Astrocyte (in vitro differentiated cells and primary cell): ENCODE results near the gene ANKRD34A. TPM values are rescaled to one million over a fixed set of nuclear protein-coding genes. Genes with fewer than 3 reads are reported as not detected.

Experiments used
- DNase-seq: peaks from one replicate; pipeline ENCODE4 v3.0.0-alpha.2; 2010; ENCODE audit warnings: low read depth
- FAIRE-seq: peaks from 2 replicates; lab custom pipeline; 2011; peaks lifted over from hg19 to GRCh38; lab: Jason Lieb, UNC
- H2AFZ ChIP-seq: 2 replicates; pipeline ENCODE4 v1.6.0; 2012; ENCODE audit warnings: low read depth, low read length, inconsistent platforms
- H3K27ac ChIP-seq: 2 replicates; pipeline ENCODE4 v1.5.1; 2011; ENCODE audit warnings: low read depth, low read length, inconsistent platforms
- H3K27me3 ChIP-seq: 2 replicates; pipeline ENCODE4 v1.6.0; 2011; ENCODE audit warnings: low read length, inconsistent platforms; ENCODE audit not compliant: insufficient read depth
- H3K36me3 ChIP-seq: 2 replicates; pipeline ENCODE4 v1.5.1; 2011; ENCODE audit warnings: low read length, inconsistent platforms; ENCODE audit not compliant: insufficient read depth
- H3K4me1 ChIP-seq: 2 replicates; pipeline ENCODE4 v1.5.1; 2011; ENCODE audit warnings: low read length, inconsistent platforms; ENCODE audit not compliant: insufficient read depth
- H3K4me2 ChIP-seq: 2 replicates; pipeline ENCODE4 v1.6.0; 2012; ENCODE audit warnings: low read length, inconsistent platforms
- H3K4me3 ChIP-seq: 2 replicates; pipeline ENCODE4 v1.5.1; 2011; ENCODE audit warnings: low read depth, mild to moderate bottlenecking, low read length, inconsistent platforms; ENCODE audit not compliant: insufficient read depth
- H3K79me2 ChIP-seq: 2 replicates; pipeline ENCODE4 v1.6.0; 2012; ENCODE audit warnings: mild to moderate bottlenecking, low read length, inconsistent platforms; ENCODE audit not compliant: insufficient read depth
- H3K9ac ChIP-seq: 2 replicates; pipeline ENCODE4 v1.6.0; 2012; ENCODE audit warnings: mild to moderate bottlenecking, low read length, inconsistent platforms
- H3K9me3 ChIP-seq: 2 replicates; pipeline ENCODE4 v1.5.1; 2012; ENCODE audit warnings: low read depth, mild to moderate bottlenecking, low read length, inconsistent platforms; ENCODE audit not compliant: insufficient read depth
- H4K20me1 ChIP-seq: 2 replicates; pipeline ENCODE4 v1.6.0; 2012; ENCODE audit warnings: low read length, inconsistent platforms; ENCODE audit not compliant: insufficient read depth
- H3K27ac Mint-ChIP-seq: one replicate; pipeline ENCODE4 v1.8.0; 2021; ENCODE audit warnings: mild to moderate bottlenecking, mixed read lengths; ENCODE audit not compliant: unreplicated experiment
- H3K27me3 Mint-ChIP-seq: one replicate; pipeline ENCODE4 v1.8.0; 2021; ENCODE audit warnings: low read depth, mixed read lengths; ENCODE audit not compliant: unreplicated experiment
- H3K36me3 Mint-ChIP-seq: one replicate; pipeline ENCODE4 v1.8.0; 2021; ENCODE audit warnings: low read depth, mixed read lengths; ENCODE audit not compliant: unreplicated experiment
- H3K4me1 Mint-ChIP-seq: one replicate; pipeline ENCODE4 v1.8.0; 2021; ENCODE audit warnings: low read depth, mixed read lengths; ENCODE audit not compliant: unreplicated experiment
- H3K4me3 Mint-ChIP-seq: one replicate; pipeline ENCODE4 v1.8.0; 2021; ENCODE audit warnings: mild to moderate bottlenecking, moderate library complexity, mixed read lengths; ENCODE audit not compliant: unreplicated experiment
- H3K9me3 Mint-ChIP-seq: one replicate; pipeline ENCODE4 v1.8.0; 2021; ENCODE audit warnings: mild to moderate bottlenecking, mixed read lengths; ENCODE audit not compliant: unreplicated experiment
- CTCF ChIP-seq: IDR thresholded peaks from 2 replicates; pipeline ENCODE4 v1.5.1; 2011; ENCODE audit warnings: low read depth, mild to moderate bottlenecking, inconsistent platforms, low read length, moderate library complexity; ENCODE audit not compliant: insufficient read depth
- EZH2 ChIP-seq: IDR thresholded peaks from 2 replicates; pipeline ENCODE4 v1.6.1; 2012; ENCODE audit warnings: mild to moderate bottlenecking, low read length, inconsistent platforms; ENCODE audit not compliant: insufficient read depth
- total RNA-seq: library from RNA; stranded (reverse); gene quantifications from 2 replicates; pipeline ENCODE4 v1.2.1, GENCODE V29; 2021

ANKRD34A gene
- total RNA-seq, 1 donor from 2014 or later = 5.8 TPM

- FAIRE-seq (no peak), DNase-seq (no peak)
- H3K9me3 ChIP-seq = no peaks in the 10 kb centered on the region
- no peaks in the 10 kb centered on the region for H3K27me3 ChIP-seq
- no peak overlapping the region for H3K9ac ChIP-seq
- H3K27ac ChIP-seq = no peak overlapping the region
- H3K79me2 ChIP-seq = peaks cover 29% of the 10 kb centered on the region
- Mint-ChIP-seq H3K4me1 (no peaks in the 10 kb centered on the region), H3K4me3 (no peak overlapping the region), H3K36me3 (peaks cover 14% of the 10 kb centered on the region), H3K9me3 (no peaks in the 10 kb centered on the region), H3K27me3 (no peaks in the 10 kb centered on the region), H3K27ac (no peak overlapping the region)
- H3K4me3 ChIP-seq = no peak overlapping the region
- no peak overlapping the region for H2AFZ ChIP-seq
- H3K36me3 ChIP-seq = peaks cover 14% of the 10 kb centered on the region
- no peak overlapping the region for H3K4me2 ChIP-seq
- TF ChIP-seq EZH2 (no peak), CTCF (no peak)
- peaks cover 24% of the 10 kb centered on the region for H4K20me1 ChIP-seq
- H3K4me1 ChIP-seq = no peaks in the 10 kb centered on the region
These were observed 19.8 kb downstream of the ANKRD34A start for GRCh38 chr1:145944532-145944931.

- DNase-seq = no peak
- Mint-ChIP-seq H3K27ac (no peak overlapping the region), H3K9me3 (no peaks in the 10 kb centered on the region), H3K4me1 (no peaks in the 10 kb centered on the region), H3K27me3 (no peaks in the 10 kb centered on the region), H3K36me3 (peaks cover 14% of the 10 kb centered on the region), H3K4me3 (no peak overlapping the region)
- H3K4me1 ChIP-seq = no peaks in the 10 kb centered on the region
- peaks cover 9% of the 10 kb centered on the region for H4K20me1 ChIP-seq
- H3K36me3 ChIP-seq = peaks cover 17% of the 10 kb centered on the region
- no peak overlapping the region for H2AFZ ChIP-seq
- H3K4me3 ChIP-seq = no peak overlapping the region
- H3K27ac ChIP-seq = no peak overlapping the region
- peaks cover 14% of the 10 kb centered on the region for H3K79me2 ChIP-seq
- H3K9ac ChIP-seq = no peak overlapping the region
- no peaks in the 10 kb centered on the region for H3K27me3 ChIP-seq
- H3K4me2 ChIP-seq = no peak overlapping the region
- TF ChIP-seq CTCF (no peak), EZH2 (no peak)
- FAIRE-seq = no peak
- H3K9me3 ChIP-seq = no peaks in the 10 kb centered on the region
These were observed 21.5 kb downstream of the ANKRD34A start for GRCh38 chr1:145942871-145943270.

GRCh38 chr1:145942405-145942804, 22.0 kb downstream of the ANKRD34A start:
- no peak overlapping the region for H3K4me2 ChIP-seq
- H3K36me3 Mint-ChIP-seq = peaks cover 13% of the 10 kb centered on the region
- peaks cover 5% of the 10 kb centered on the region for H4K20me1 ChIP-seq
- no peak overlapping the region for H3K27ac Mint-ChIP-seq
- no peak overlapping the region for H3K9ac ChIP-seq
- TF ChIP-seq EZH2 (no peak), CTCF (no peak)
- peaks cover 19% of the 10 kb centered on the region for H3K36me3 ChIP-seq
- no peak overlapping the region for H2AFZ ChIP-seq
- DNase-seq = no peak
- H3K27ac ChIP-seq = no peak overlapping the region
- no peak for FAIRE-seq
- H3K27me3 ChIP-seq = no peaks in the 10 kb centered on the region
- H3K4me3 ChIP-seq = no peak overlapping the region
- H3K9me3 ChIP-seq = no peaks in the 10 kb centered on the region
- no peaks in the 10 kb centered on the region for H3K27me3 Mint-ChIP-seq
- H3K4me3 Mint-ChIP-seq = no peak overlapping the region
- H3K9me3 Mint-ChIP-seq = no peaks in the 10 kb centered on the region
- peaks cover 9% of the 10 kb centered on the region for H3K79me2 ChIP-seq
- H3K4me1 ChIP-seq = no peaks in the 10 kb centered on the region
- H3K4me1 Mint-ChIP-seq = no peaks in the 10 kb centered on the region
